RWPE2 (cell line): ENCODE data around the gene THSD7B.

ENCODE experiments used
- ATAC-seq: fragments of 200-7000 bp; cut with Tn5 transposase; 3 replicates; pipeline ENCODE4 v1.9.1; 2021; ENCODE audit warnings: low read depth
- DNase-seq: peaks from one replicate; pipeline ENCODE4 v3.0.0-alpha.2; 2020; ENCODE audit warnings: low spot score
- H3K27ac ChIP-seq: fragments of 450-650 bp; 2 replicates; pipeline ENCODE4 v1.5.1; 2017; ENCODE audit warnings: mild to moderate bottlenecking; ENCODE audit not compliant: poor library complexity, severe bottlenecking
- H3K27me3 ChIP-seq: fragments of 250-450 bp; sonication (Bioruptor Pico); 2 replicates; pipeline ENCODE4 v1.5.1; 2021; ENCODE audit warnings: mild to moderate bottlenecking, moderate library complexity; ENCODE audit not compliant: insufficient read depth, poor library complexity, severe bottlenecking
- H3K36me3 ChIP-seq: fragments of 250-450 bp; sonication (Bioruptor Pico); 2 replicates; pipeline ENCODE4 v1.5.1; 2020; ENCODE audit warnings: low read depth, mild to moderate bottlenecking, moderate library complexity
- H3K4me1 ChIP-seq: fragments of 250-450 bp; sonication (Bioruptor Pico); 2 replicates; pipeline ENCODE4 v1.5.1; 2021; ENCODE audit warnings: mild to moderate bottlenecking, moderate library complexity; ENCODE audit not compliant: insufficient read depth, poor library complexity, severe bottlenecking
- H3K4me3 ChIP-seq: fragments of 250-450 bp; sonication (Bioruptor Pico); 2 replicates; pipeline ENCODE4 v1.5.1; 2021; ENCODE audit warnings: mild to moderate bottlenecking, moderate library complexity; ENCODE audit not compliant: severe bottlenecking
- H3K9me3 ChIP-seq: fragments of 250-450 bp; sonication (Bioruptor Pico); 2 replicates; pipeline ENCODE4 v1.5.1; 2021; ENCODE audit warnings: mild to moderate bottlenecking, moderate library complexity; ENCODE audit not compliant: severe bottlenecking
- TF ChIP-seq, protein P1 (sequence below): fragments of 450-650 bp; IDR thresholded peaks from one replicate; pipeline ENCODE4 v1.5.1; 2017; ENCODE audit warnings: mild to moderate bottlenecking, moderate library complexity; ENCODE audit not compliant: poor library complexity, severe bottlenecking

Gene THSD7B

GRCh38 chr2:136765256-136766072 is at the start of gene THSD7B:
Gene THSD7B (plus strand): TSS chr2:136765545. CDS start chr2:136882179, 116,634 bp downstream.
- Histone ChIP-seq H3K4me3 (peak within 1 kb of the TSS; percentile 7), H3K4me1 (no peaks in the 10 kb centered on the region), H3K36me3 (no peaks in the 10 kb centered on the region), H3K27me3 (peaks cover 72% of the 10 kb centered on the region), H3K27ac (no peak within 1 kb of the TSS), H3K9me3 (no peaks in the 10 kb centered on the region)
- no peak for DNase-seq
- TF ChIP-seq, protein P1, sequence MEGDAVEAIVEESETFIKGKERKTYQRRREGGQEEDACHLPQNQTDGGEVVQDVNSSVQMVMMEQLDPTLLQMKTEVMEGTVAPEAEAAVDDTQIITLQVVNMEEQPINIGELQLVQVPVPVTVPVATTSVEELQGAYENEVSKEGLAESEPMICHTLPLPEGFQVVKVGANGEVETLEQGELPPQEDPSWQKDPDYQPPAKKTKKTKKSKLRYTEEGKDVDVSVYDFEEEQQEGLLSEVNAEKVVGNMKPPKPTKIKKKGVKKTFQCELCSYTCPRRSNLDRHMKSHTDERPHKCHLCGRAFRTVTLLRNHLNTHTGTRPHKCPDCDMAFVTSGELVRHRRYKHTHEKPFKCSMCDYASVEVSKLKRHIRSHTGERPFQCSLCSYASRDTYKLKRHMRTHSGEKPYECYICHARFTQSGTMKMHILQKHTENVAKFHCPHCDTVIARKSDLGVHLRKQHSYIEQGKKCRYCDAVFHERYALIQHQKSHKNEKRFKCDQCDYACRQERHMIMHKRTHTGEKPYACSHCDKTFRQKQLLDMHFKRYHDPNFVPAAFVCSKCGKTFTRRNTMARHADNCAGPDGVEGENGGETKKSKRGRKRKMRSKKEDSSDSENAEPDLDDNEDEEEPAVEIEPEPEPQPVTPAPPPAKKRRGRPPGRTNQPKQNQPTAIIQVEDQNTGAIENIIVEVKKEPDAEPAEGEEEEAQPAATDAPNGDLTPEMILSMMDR: no peak
- ATAC-seq: peak; percentile 44; the same call in 1 of the 3 replicates

DNA sequence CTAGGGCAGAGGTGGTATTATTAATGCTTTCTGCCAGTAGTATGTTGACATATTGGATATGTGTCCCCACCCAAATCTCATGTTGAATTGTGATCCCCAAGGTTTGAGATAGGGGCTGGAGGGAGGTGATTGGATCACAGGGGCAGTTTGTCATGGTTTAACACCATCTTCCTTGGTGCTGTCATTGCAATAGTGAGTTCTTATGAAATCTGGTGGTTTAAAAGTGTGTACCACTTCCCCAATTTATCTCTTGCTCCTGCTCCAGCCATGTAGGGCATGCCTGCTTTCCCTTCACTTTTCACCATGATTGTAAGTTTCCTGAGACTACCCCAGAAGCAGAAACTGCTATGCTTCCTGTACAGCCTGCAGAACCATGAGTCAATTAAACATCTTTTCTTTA is 47.1 kb upstream of the THSD7B start:
- no peaks in the 10 kb centered on the region for H3K36me3 ChIP-seq
- DNase-seq: no peak
- no peak for ATAC-seq
- H3K27me3 ChIP-seq: no peaks in the 10 kb centered on the region
- no peaks in the 10 kb centered on the region for H3K9me3 ChIP-seq
- H3K4me1 ChIP-seq: no peaks in the 10 kb centered on the region
- H3K4me3 ChIP-seq: no peak overlapping the region
- no peak overlapping the region for H3K27ac ChIP-seq
- TF ChIP-seq, protein P1: no peak

GRCh38 chr2:136727973-136728699 is 37.2 kb upstream of the THSD7B start:
- no peak overlapping the region for H3K4me3 ChIP-seq
- DNase-seq (no peak), ATAC-seq (no peak)
- TF ChIP-seq, protein P1: no peak
- no peak overlapping the region for H3K27ac ChIP-seq
- H3K36me3 ChIP-seq: no peaks in the 10 kb centered on the region
- no peaks in the 10 kb centered on the region for H3K4me1 ChIP-seq
- H3K27me3 ChIP-seq: no peaks in the 10 kb centered on the region
- no peaks in the 10 kb centered on the region for H3K9me3 ChIP-seq

DNA sequence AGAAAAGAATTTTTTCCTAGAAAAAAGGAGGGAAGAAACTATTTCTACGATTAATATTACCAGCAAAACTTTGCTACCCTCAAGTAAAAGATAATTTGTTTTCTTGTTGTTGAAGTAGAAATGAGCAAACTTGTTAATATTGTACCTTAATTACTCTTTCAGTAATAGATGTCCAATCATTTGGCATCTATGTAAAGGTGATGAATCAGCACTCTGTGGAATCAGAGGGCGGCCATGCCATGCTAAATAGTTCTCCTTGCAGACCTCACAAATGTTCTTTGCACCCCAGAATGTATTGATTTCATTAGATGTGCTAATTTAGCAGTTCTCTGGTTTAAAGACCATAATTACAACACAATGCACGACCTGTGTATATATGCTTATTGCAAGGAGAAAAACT is 29.1 kb upstream of the THSD7B start:
- DNase-seq: no peak
- TF ChIP-seq, protein P1: no peak

More for the DNA sequence above, 29.1 kb upstream of the THSD7B start:
- no peaks in the 10 kb centered on the region for H3K36me3 ChIP-seq
- no peaks in the 10 kb centered on the region for H3K9me3 ChIP-seq
- no peak for ATAC-seq
- H3K4me3 ChIP-seq: no peak overlapping the region
- H3K27ac ChIP-seq: no peak overlapping the region
- H3K4me1 ChIP-seq: no peaks in the 10 kb centered on the region
- peaks cover 3% of the 10 kb centered on the region for H3K27me3 ChIP-seq
